Measurements from ENCODE around the gene GNAI2. TPM values are rescaled to one million over a fixed set of nuclear protein-coding genes. Genes with fewer than 3 reads are reported as not detected.
A peak's percentile ranks its signal among the peaks of the same experiment; 100 is the strongest.

The GNAI2 gene
- total and polyA plus RNA-seq, 8 donors, result 259 to 381 (median 269) TPM

GRCh38 chr3:50303013-50303815 lies 67.2 kb downstream of the GNAI2 start, which contains the start of gene HYAL1:
HYAL1 (minus strand) TSS chr3:50303574; CDS start chr3:50302956, 618 bp downstream.
- ATAC-seq (peak; percentile 63), DNase-seq (peak in 3 of 4 donors; percentile 30 to 93 (median 80))
- no peaks in the 10 kb centered on the region for H3K36me3 ChIP-seq
- H3K27me3 ChIP-seq, result no peaks in the 10 kb centered on the region
- intact Hi-C loops (cut with DNase I), result no loop called here
- peak in 1 of 2 donors; percentile 10 for TF ChIP-seq CTCF (IDR thresholded peaks at IDR 0.05)
- peaks cover 31 to 49% of the 10 kb centered on the region in 2 donors for H3K4me1 ChIP-seq
- H3K9me3 ChIP-seq, result peaks cover 0 to 5% of the 10 kb centered on the region in 2 donors
- H3K27ac ChIP-seq, result peak within 1 kb of the TSS; percentile 83 to 92
- peak within 1 kb of the TSS; percentile 19 to 68 for H3K4me3 ChIP-seq

GRCh38 chr3:50304601-50305000 lies 68.6 kb downstream of the GNAI2 start:
- Histone ChIP-seq H3K4me1 (peaks cover 25 to 43% of the 10 kb centered on the region in 2 donors), H3K27ac (no peak overlapping the region), H3K27me3 (no peaks in the 10 kb centered on the region), H3K9me3 (peaks cover 4 to 15% of the 10 kb centered on the region in 2 donors), H3K4me3 (no peak overlapping the region), H3K36me3 (peaks cover 0 to 6% of the 10 kb centered on the region in 2 donors)
- intact Hi-C loops (cut with DNase I), result no loop called here
- ATAC-seq, result no peak
- TF ChIP-seq CTCF (IDR thresholded peaks at IDR 0.05), result no peak
- DNase-seq, result no peak

Small RNAs within 50 kb of the gene (microRNA-seq; reads per million reads assigned to microRNA genes)
- 0 to 0.14 reads per million in 2 donors for gene MIR5787

Other genes starting within 250 kb of the GNAI2 start
- 100 to 1,000 TPM; 117 to 129 TPM for gene RBM5, start 147.3 kb upstream of the GNAI2 start, total RNA-seq
- gene RBM5, start 147.3 kb upstream of the GNAI2 start, polyA plus RNA-seq (ENCODE audit: insufficient read length in 6 of 6), result 100 to 1,000 TPM; 367 to 525 (median 425) TPM
- gene SEMA3F, start 80.9 kb upstream of the GNAI2 start, total RNA-seq, result 10 to 100 TPM; 26.0 to 56.2 TPM
- gene SEMA3F, start 80.9 kb upstream of the GNAI2 start, polyA plus RNA-seq (ENCODE audit: insufficient read length in 6 of 6), result 10 to 100 TPM; 43.4 to 52.0 (median 46.7) TPM
- gene GNAT1, start 44.6 kb upstream of the GNAI2 start, total RNA-seq, result not detected
- not detected for gene GNAT1, start 44.6 kb upstream of the GNAI2 start, polyA plus RNA-seq (ENCODE audit: insufficient read length in 6 of 6)
- gene SLC38A3, start 30.9 kb upstream of the GNAI2 start, total RNA-seq, result under 1 TPM in 1 of 2 donors, not detected in 1; 0.23 TPM
- 10 to 100 TPM in 1 of 6 donors, 1 to 10 TPM in 5; 5.6 to 10.9 (median 8.0) TPM for gene SLC38A3, start 30.9 kb upstream of the GNAI2 start, polyA plus RNA-seq (ENCODE audit: insufficient read length in 6 of 6)
- 10 to 100 TPM; 56.8 to 92.7 TPM for gene SEMA3B, start 32.9 kb downstream of the GNAI2 start, total RNA-seq
- gene SEMA3B, start 32.9 kb downstream of the GNAI2 start, polyA plus RNA-seq (ENCODE audit: insufficient read length in 6 of 6), result 10 to 100 TPM; 20.6 to 30.2 (median 25.6) TPM
- gene LSMEM2, start 42.9 kb downstream of the GNAI2 start, total RNA-seq, result under 1 TPM in 1 of 2 donors, not detected in 1; 0.24 TPM
- under 1 TPM; 0.15 to 0.61 (median 0.42) TPM for gene LSMEM2, start 42.9 kb downstream of the GNAI2 start, polyA plus RNA-seq (ENCODE audit: insufficient read length in 6 of 6)
- gene IFRD2, start 56.2 kb downstream of the GNAI2 start, total RNA-seq, result 100 to 1,000 TPM in 1 of 2 donors, 10 to 100 TPM in 1; 55.0 to 104 TPM
- 10 to 100 TPM; 29.6 to 48.5 (median 37.5) TPM for gene IFRD2, start 56.2 kb downstream of the GNAI2 start, polyA plus RNA-seq (ENCODE audit: insufficient read length in 6 of 6)
- gene HYAL3, start 63.2 kb downstream of the GNAI2 start, total RNA-seq, result 1 to 10 TPM; 4.5 to 4.6 TPM
- gene HYAL3, start 63.2 kb downstream of the GNAI2 start, polyA plus RNA-seq (ENCODE audit: insufficient read length in 6 of 6), result 1 to 10 TPM; 2.3 to 5.2 (median 3.8) TPM
- 10 to 100 TPM in 1 of 2 donors, 1 to 10 TPM in 1; 9.5 to 10.9 TPM for gene NAA80, start 63.2 kb downstream of the GNAI2 start, total RNA-seq
- 10 to 100 TPM in 1 of 6 donors, 1 to 10 TPM in 5; 5.6 to 12.7 (median 8.4) TPM for gene NAA80, start 63.2 kb downstream of the GNAI2 start, polyA plus RNA-seq (ENCODE audit: insufficient read length in 6 of 6)
- 10 to 100 TPM; 37.5 to 41.3 TPM for gene HYAL1, start 67.4 kb downstream of the GNAI2 start, total RNA-seq
- gene HYAL1, start 67.4 kb downstream of the GNAI2 start, polyA plus RNA-seq (ENCODE audit: insufficient read length in 6 of 6), result 1 to 10 TPM; 2.1 to 3.4 (median 2.6) TPM
- 100 to 1,000 TPM; 119 to 171 TPM for gene HYAL2, start 86.5 kb downstream of the GNAI2 start, total RNA-seq
- 100 to 1,000 TPM in 1 of 6 donors, 10 to 100 TPM in 5; 67.2 to 113 (median 80.9) TPM for gene HYAL2, start 86.5 kb downstream of the GNAI2 start, polyA plus RNA-seq (ENCODE audit: insufficient read length in 6 of 6)
- 10 to 100 TPM; 27.8 to 29.6 TPM for gene TUSC2, start 92.0 kb downstream of the GNAI2 start, total RNA-seq
- 10 to 100 TPM; 15.2 to 21.1 (median 18.1) TPM for gene TUSC2, start 92.0 kb downstream of the GNAI2 start, polyA plus RNA-seq (ENCODE audit: insufficient read length in 6 of 6)
- gene RASSF1, start 104.6 kb downstream of the GNAI2 start, total RNA-seq, result 10 to 100 TPM; 29.8 to 40.7 TPM
- 10 to 100 TPM; 24.9 to 33.7 (median 27.6) TPM for gene RASSF1, start 104.6 kb downstream of the GNAI2 start, polyA plus RNA-seq (ENCODE audit: insufficient read length in 6 of 6)
- gene ZMYND10, start 109.5 kb downstream of the GNAI2 start, total RNA-seq, result 10 to 100 TPM in 1 of 2 donors, 1 to 10 TPM in 1; 1.6 to 16.3 TPM
- 10 to 100 TPM in 4 of 6 donors, 1 to 10 TPM in 2; 6.2 to 25.5 (median 18.8) TPM for gene ZMYND10, start 109.5 kb downstream of the GNAI2 start, polyA plus RNA-seq (ENCODE audit: insufficient read length in 6 of 6)
- gene NPRL2, start 114.6 kb downstream of the GNAI2 start, total RNA-seq, result 10 to 100 TPM; 16.1 to 18.7 TPM
- gene NPRL2, start 114.6 kb downstream of the GNAI2 start, polyA plus RNA-seq (ENCODE audit: insufficient read length in 6 of 6), result 10 to 100 TPM; 25.2 to 33.3 (median 28.4) TPM
- 10 to 100 TPM; 21.3 to 28.3 TPM for gene CYB561D2, start 114.7 kb downstream of the GNAI2 start, total RNA-seq
- gene CYB561D2, start 114.7 kb downstream of the GNAI2 start, polyA plus RNA-seq (ENCODE audit: insufficient read length in 6 of 6), result 10 to 100 TPM in 3 of 6 donors, 1 to 10 TPM in 3; 8.5 to 12.1 (median 10.1) TPM
- 10 to 100 TPM; 37.0 to 39.1 TPM for gene TMEM115, start 123.3 kb downstream of the GNAI2 start, total RNA-seq
- 10 to 100 TPM; 23.3 to 31.4 (median 26.9) TPM for gene TMEM115, start 123.3 kb downstream of the GNAI2 start, polyA plus RNA-seq (ENCODE audit: insufficient read length in 6 of 6)